ENCODE measurements around the gene TPK1.

TPK1 gene

DNA sequence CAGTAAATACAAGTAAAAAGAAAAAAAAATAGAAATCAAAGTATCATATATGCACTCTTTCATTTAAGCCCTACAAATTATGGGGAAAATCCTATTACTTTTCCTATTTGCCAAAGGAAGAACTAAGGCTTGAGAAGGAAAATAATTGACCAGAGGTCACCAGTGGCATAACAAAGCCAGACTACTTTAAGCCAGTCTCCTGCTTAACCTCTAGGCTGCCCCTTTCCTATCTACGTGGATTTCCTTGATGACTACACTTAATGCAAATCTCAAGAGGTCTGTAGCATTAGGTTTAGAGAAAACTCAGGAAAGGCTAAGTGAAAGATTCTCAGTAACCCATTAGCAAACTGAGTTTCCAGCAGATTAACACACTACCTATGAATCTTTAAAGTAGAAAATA lies 49.8 kb downstream of the TPK1 start:
- TF ChIP-seq, protein P1, sequence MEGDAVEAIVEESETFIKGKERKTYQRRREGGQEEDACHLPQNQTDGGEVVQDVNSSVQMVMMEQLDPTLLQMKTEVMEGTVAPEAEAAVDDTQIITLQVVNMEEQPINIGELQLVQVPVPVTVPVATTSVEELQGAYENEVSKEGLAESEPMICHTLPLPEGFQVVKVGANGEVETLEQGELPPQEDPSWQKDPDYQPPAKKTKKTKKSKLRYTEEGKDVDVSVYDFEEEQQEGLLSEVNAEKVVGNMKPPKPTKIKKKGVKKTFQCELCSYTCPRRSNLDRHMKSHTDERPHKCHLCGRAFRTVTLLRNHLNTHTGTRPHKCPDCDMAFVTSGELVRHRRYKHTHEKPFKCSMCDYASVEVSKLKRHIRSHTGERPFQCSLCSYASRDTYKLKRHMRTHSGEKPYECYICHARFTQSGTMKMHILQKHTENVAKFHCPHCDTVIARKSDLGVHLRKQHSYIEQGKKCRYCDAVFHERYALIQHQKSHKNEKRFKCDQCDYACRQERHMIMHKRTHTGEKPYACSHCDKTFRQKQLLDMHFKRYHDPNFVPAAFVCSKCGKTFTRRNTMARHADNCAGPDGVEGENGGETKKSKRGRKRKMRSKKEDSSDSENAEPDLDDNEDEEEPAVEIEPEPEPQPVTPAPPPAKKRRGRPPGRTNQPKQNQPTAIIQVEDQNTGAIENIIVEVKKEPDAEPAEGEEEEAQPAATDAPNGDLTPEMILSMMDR (IDR thresholded peaks at IDR 0.05), result no peak

DNA sequence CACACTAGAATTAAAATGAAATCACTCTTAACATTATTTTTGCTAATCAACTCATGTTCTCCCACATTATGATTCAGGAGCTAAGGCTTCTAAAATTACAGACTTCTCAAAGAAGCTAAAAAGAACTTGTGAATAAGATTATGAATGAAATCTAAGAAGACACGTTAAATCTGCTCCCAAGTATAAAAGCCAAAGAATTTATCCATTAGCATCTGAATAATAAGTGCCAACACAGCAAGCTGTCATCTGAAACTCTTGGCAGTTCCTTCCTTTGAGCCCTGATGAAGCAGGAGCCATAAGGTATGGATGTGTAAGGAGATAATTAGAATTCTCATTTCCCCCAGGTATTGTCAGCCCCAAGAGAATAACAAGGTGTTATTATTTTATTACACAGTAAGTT lies 50.3 kb downstream of the TPK1 start:
- TF ChIP-seq, protein P1 (IDR thresholded peaks at IDR 0.05), result no peak

DNA sequence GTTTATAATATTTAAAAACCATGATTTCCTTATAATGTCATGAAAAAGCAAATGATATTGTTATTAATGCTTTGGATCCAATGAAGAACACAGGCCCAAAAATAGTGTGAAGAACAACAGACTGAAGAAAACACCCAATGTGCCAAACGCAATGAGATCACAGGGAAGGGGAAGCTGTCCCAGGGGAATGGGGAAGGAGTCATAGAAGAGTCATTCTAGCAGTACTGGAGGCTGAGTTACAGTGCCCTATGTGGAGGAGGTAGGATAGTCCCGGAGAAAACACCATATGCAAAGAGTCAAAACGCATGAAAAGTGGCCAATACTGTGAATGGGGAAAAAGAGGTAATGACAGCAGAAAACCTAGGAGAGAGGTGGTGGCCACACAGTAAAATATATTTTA lies 50.9 kb downstream of the TPK1 start:
- TF ChIP-seq, protein P1 (IDR thresholded peaks at IDR 0.05), result no peak

DNA sequence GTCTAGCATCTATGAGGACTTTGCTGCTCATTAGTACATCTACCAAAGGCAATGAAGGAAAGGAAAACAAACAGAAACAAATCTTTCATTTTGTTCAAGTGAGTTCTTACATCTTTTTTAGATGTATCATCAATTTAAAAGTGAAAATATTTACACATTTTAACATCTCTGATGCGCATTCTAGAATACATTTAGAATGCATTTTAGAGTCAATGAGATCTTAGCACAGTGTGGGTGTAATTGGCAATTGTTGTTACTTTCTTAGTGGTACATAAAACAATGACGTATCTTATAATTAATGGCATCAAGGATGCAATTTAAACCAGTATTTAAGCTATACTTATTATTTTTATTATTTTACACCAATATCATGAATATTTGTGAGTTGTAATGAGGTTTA lies 51.4 kb downstream of the TPK1 start:
- TF ChIP-seq, protein P1 (IDR thresholded peaks at IDR 0.05), result no peak

DNA sequence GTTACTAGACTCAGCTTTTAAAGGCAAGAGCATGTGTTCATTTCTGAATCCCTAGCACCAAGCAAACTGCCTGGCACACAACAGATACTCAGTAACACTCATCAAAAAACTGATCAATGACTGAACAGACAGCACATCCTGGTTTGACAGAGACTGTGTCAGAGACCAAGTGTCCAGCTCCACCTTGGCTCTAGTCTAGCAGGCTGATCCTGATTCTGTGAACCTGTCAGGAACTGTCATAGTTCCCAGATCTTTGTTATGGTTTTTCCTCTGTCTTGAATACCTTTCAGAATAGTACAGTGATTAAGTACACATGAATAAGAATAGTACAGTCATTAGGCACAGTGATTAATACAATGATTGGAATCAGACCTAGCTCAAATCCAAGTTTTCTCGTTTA lies 53.0 kb downstream of the TPK1 start:
- TF ChIP-seq, protein P1 (IDR thresholded peaks at IDR 0.05), result no peak

DNA sequence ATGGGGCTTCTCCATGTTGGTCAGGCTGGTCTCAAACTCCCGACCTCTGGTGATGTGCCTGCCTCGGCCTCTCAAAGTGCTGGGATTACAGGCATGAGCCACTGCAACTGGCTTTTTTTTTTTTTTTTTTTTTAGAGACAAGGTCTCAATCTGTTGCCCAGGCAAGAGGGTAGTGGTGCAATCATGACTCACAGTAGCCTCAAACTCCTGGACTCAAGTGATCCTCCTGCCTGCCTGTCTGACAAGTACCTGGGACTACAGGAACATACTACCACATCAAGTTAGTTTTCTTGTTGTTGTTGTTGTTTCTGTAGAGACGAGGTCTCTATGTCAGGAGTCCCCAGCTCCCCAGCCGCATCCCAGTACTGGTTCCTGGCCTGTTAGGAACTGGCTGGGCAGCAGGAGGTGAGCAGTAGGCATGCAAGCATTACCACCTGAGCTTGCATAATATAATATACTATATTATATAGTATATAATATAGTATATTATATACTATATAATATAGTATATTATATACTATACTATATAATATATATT lies 55.7 kb downstream of the TPK1 start:
- TF ChIP-seq, protein P1 (IDR thresholded peaks at IDR 0.05), result no peak

DNA sequence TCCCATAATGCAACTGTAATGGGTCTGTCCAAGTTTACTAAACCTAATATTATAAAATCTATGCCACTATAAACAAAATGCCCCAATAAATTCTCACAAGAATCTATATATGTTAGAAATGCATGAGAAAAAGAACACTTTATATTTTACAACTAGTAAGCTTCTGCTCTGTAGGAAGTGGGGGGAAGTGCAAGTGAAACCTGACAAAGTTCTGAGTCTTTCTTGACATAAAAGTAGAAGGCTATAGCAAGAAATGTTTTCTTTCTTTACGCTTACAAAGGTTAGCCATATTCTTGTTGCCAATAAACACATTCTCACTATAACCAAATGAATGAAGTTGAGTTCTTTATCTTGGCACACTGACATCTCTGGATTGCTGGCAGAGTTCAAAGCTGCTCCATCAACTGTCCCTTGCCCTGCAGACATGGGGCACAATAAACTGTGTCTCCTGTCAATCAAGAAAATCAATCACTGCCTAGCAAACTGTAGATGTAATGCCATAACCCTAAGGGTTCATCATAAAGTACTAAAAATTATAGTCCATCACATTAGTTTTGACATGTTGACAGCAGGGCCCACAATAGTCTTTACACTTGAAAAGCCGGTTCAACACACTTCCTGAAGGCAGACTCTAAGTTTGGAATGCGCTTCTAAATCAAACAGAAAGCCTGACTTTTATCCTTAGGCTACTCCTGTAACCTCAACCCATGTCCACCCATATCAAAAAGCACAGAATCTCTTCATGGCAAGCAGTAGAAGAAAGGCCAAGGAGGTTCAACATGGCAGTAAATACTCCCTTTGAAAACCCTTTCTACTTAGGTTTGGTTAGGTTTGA lies 58.6 kb downstream of the TPK1 start:
- TF ChIP-seq, protein P1 (IDR thresholded peaks at IDR 0.05), result no peak
